Occipital lobe (tissue), 2 donors: ENCODE measurements around the gene MIOX. TPM values are rescaled to one million over a fixed set of nuclear protein-coding genes. Genes with fewer than 3 reads are reported as not detected.

Experiments used
- DNase-seq: peaks from one replicate; lab custom pipeline; 2025; lab: John Stamatoyannopoulos, UW
- total RNA-seq: library from RNA; depleted of rRNA; stranded (reverse); fragments of >200 nt; gene quantifications from one replicate; pipeline ENCODE4 v1.2.3, GENCODE V29; 2014

Gene MIOX
- total RNA-seq, 1 donor from 2014 or later: not detected

GRCh38 chr22:50473088-50473487 lies 13.6 kb upstream of the MIOX start:
- DNase-seq: no peak

DNA sequence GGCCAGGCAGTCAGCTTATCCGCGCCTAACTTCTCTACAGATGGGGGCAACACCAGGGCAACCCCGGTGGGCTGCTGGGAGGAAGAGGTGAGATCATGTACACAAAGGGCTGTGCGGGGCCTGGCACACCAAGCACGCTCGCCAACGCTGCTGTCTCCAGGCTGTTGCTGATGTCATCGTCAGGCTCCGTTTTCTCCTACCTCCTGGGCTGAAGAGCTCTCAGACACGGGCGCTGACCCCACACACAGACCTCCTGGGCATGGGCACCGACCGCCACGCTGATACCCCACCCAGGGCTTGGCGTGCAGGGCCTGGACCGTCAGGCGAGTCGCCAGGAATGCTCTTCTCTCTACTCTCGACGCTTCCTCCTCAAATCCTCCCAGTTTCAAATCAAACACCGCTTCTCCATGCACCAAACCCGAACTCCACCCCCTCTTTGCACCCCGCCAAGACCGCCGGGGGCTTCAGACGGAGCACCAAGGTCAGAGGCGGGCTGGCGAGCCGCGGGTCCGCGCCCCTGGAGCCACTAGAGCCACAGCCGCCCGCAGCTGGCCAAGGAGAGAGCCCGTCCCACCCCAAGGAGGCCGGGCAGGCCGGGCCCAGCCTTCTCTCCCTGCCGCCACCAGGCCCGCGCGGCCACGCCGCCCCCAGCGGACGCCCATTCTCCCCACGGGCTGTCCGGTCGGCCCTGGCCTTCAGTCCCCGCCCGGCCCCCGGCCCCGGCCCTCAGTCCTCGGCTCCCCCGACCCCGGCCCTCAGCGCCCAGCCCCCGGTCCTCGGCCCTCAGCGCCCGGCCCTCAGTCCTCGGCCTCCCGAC lies 12.6 kb upstream of the MIOX start:
- no peak for DNase-seq

- peak; percentile 82 for DNase-seq
Measured at GRCh38 chr22:50474710-50475651, 11.7 kb upstream of the MIOX start, which contains the start of gene SBF1. TSS of gene SBF1 (minus strand) at chr22:50475035. CDS start at chr22:50474840, 195 bp downstream.

- DNase-seq: no peak
Measured at GRCh38 chr22:50475652-50476002, 11.0 kb upstream of the MIOX start.

DNA sequence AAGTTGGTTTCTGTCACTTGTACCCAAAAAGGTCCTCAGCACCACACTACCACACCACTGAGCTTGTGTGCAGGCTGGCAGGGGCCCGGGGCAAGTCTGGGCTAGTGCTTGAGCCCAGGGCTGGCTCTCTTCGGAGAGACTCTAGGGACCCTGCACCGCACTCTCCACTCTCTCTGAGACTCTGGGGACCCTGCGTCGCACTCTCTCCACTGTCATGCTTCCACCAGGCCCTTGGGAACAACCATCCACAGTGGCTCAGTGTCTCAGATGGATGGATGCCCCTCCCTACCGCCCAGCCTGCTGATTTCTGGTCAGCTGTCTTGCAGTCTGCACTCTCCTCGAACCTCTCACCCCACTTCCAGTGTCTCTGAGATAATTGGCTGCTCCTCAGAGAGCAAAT lies 9.8 kb upstream of the MIOX start:
- no peak for DNase-seq

DNA sequence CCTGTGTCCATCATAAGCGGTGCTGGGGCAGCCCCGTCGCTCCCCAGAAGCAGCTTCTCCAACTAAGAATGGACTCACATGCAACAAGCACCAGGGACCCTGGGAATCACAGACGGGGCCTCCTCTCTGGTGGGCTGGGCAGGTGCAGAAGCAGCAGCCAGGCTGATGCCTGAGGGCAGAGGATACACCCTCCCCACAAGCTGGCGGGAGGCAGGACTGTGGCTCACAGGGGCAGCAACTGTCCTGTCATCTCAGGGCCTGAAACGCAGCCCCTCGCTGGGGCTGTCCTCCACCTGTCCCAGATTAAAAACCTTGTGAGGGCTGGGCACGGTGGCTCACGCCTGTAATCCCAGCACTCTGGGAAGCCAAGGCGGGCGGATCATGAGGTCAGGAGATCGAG lies 8.7 kb upstream of the MIOX start:
- DNase-seq: no peak

GRCh38 chr22:50479721-50480120 lies 6.9 kb upstream of the MIOX start:
- DNase-seq: no peak

DNA sequence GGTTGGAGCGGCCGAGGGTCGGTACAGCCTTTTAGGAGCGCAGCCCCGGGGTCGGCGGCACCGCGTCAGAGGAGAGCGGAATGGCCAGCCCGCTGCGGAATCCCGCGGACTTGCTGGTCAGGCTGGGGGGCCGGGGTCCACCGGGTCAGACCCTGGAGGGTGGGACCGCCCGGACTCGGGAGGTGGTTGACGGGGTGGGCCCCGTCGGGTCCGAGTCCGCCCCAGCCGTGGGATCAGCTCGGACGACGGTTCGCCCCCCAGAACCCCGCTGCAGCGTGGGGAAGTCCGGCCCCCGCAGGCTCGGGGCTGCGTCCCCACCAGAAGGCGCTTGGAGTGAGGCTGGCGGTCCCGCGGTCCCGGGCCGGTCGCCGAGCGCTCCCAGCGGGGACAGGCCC lies 5.6 kb upstream of the MIOX start:
- DNase-seq: no peak

GRCh38 chr22:50481440-50482106 lies 5.1 kb upstream of the MIOX start, which contains the start of gene ADM2:
TSS of gene ADM2 (plus strand) at chr22:50481543. CDS start at chr22:50481848, 305 bp downstream.
- DNase-seq: no peak

GRCh38 chr22:50482107-50483074 lies 4.3 kb upstream of the MIOX start:
- no peak for DNase-seq

DNA sequence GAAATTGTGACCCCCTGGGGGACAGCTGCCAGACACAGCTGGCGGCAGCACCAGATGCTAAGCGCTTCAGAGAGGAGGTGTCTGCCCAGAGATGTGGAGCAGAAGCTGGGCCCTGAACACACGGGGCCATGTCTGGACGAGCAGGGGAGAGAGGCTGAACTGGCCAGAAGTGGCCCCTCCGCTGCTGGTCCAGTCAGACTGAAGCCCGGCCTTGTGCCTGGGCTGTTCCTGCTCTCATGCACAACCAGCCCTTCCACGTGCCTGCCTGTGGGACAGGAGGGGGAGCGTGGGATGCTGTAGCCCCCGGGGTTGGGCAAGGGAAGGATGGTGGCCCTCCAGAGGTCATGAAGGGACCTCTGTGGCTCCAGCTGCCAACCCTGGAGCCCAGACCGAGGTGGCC lies 3.6 kb upstream of the MIOX start:
- DNase-seq: no peak

DNA sequence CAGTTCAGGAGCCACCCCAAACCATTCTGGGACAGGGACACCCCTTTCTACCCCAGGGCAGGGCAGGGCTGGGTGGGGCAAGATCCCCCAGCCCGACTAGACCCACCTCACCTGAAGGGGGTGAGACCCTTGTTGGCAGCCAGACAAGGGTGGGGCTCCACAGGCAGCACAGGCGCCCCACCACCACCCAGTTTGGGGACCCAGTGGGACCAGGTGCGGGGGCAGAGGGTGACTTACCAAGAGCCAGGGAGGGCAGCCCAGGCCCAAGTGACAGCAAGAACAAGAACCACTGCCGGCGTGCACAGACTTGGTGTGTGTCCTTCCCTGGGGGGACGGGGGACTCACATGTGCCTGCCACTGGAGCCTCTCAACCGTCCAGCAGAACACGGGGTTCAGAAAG lies 3.1 kb upstream of the MIOX start:
- DNase-seq: no peak

DNA sequence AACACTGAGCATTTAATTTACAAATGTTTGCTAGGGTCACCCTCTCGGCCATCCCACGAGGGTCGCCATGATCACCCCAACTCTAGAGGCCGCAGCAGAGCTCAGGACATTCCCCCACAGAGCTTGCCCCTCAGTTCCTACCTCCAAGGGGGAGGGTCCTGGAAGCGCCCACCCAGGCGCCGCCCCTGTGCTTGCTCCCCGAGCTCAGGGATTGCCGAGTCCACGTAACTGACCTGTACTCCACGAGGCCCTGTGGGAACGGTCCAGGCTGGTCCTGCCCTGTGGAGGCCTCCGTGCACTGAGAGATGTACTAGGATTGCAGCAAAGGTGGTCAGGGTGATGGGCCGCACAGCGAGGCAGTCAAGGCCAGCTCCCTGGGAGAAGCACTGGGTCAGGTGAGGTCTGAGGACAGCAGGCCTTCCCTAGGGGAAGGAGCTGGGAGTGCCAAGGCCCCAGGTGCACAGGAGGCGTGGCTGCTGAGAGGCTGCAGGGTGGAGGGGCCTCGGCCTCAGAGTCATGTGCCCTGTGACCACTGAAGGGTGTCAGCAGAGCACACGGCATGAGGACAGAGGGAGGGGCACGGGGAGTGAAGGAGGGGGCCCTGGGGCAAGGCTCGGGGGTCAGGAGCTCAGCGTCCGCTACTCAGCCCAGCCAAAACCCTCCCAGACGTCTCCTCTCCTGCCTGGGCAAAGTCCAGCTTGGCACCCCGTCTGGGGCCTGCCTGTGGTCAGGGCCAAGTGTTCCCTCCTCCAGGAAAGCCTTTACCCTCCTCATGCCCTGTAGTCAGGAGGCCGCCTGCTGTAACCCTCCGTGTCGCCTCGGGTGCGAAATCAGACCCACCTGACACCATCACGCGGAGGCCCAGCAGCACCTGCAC lies 2.4 kb upstream of the MIOX start:
- no peak for DNase-seq

GRCh38 chr22:50485221-50486131 lies 1.2 kb upstream of the MIOX start:
- no peak for DNase-seq

- DNase-seq: no peak
Measured at GRCh38 chr22:50487290-50488005, 789 bp downstream of the MIOX start.

GRCh38 chr22:50488006-50488677 lies 1.5 kb downstream of the MIOX start:
- no peak for DNase-seq

GRCh38 chr22:50488886-50489285 lies 2.2 kb downstream of the MIOX start:
- no peak for DNase-seq
